Keratinocyte (primary cell): ENCODE data around the gene FASTKD1. TPM values are rescaled to one million over a fixed set of nuclear protein-coding genes. Genes with fewer than 3 reads are reported as not detected.
"Not testable (repeated sequence)": the region's sequence is repeated elsewhere in the genome, so short reads cannot be mapped to it uniquely, and the experiment has no call there.

ENCODE experiments used
- DNase-seq: peaks from one replicate; pipeline ENCODE4 v3.0.0-alpha.2; 2011; ENCODE audit warnings: low read depth, missing footprints, low spot score
- FAIRE-seq: peaks from 2 replicates; lab custom pipeline; 2011; peaks lifted over from hg19 to GRCh38; lab: Jason Lieb, UNC
- H2AFZ ChIP-seq: 2 replicates; pipeline ENCODE4 v1.6.0; 2012; ENCODE audit warnings: low read length, control low read depth, inconsistent platforms; ENCODE audit not compliant: control insufficient read depth
- H3K27ac ChIP-seq: 2 replicates; pipeline ENCODE4 v1.5.1; 2011; ENCODE audit warnings: low read length; ENCODE audit not compliant: control insufficient read depth, insufficient read depth
- H3K27me3 ChIP-seq: 3 replicates; pipeline ENCODE4 v1.6.0; 2011; ENCODE audit warnings: low read length; ENCODE audit not compliant: control insufficient read depth, insufficient read depth; ENCODE audit errors: extremely low read depth
- H3K36me3 ChIP-seq, 2 experiments: 2 replicates in 1 of 2; 3 replicates in 1 of 2; pipeline ENCODE4 v1.5.1; 2011; ENCODE audit warnings: low read length in 2 of 2, mild to moderate bottlenecking in 1 of 2; ENCODE audit not compliant: control insufficient read depth in 2 of 2, insufficient read depth in 2 of 2; ENCODE audit errors: extremely low read depth in 1 of 2
- H3K4me1 ChIP-seq: 3 replicates; pipeline ENCODE4 v1.5.1; 2011; ENCODE audit warnings: low read length; ENCODE audit not compliant: control insufficient read depth, insufficient read depth; ENCODE audit errors: extremely low read depth
- H3K4me2 ChIP-seq: 3 replicates; pipeline ENCODE4 v1.6.0; 2011; ENCODE audit warnings: low read depth, low read length; ENCODE audit not compliant: control insufficient read depth, insufficient read depth; ENCODE audit errors: extremely low read depth
- H3K4me3 ChIP-seq, 3 experiments: fragments of 200-600 bp in 1 of 3; sonication (generic) in 1 of 3; 2 replicates in 2 of 3; 3 replicates in 1 of 3; pipeline ENCODE4 v1.5.1; 2011 to 2016; ENCODE audit warnings: low read length in 3 of 3, mild to moderate bottlenecking in 3 of 3, control low read depth in 2 of 3, inconsistent platforms in 1 of 3, low read depth in 1 of 3, mixed read lengths in 1 of 3, mixed run types in 1 of 3, moderate library complexity in 1 of 3; ENCODE audit not compliant: control insufficient read depth in 2 of 3, insufficient read depth in 2 of 3; ENCODE audit errors: extremely low read depth in 1 of 3
- H3K79me2 ChIP-seq: 2 replicates; pipeline ENCODE4 v1.6.0; 2012; ENCODE audit warnings: low read length; ENCODE audit not compliant: control insufficient read depth, insufficient read depth
- H3K9ac ChIP-seq: 3 replicates; pipeline ENCODE4 v1.6.0; 2011; ENCODE audit warnings: low read length; ENCODE audit not compliant: control insufficient read depth, insufficient read depth; ENCODE audit errors: extremely low read depth
- H3K9me1 ChIP-seq: 3 replicates; pipeline ENCODE4 v1.6.0; 2011; ENCODE audit warnings: low read length; ENCODE audit not compliant: control insufficient read depth, insufficient read depth; ENCODE audit errors: extremely low read depth
- H3K9me3 ChIP-seq: 2 replicates; pipeline ENCODE4 v1.5.1; 2012; ENCODE audit warnings: low read depth, low read length; ENCODE audit not compliant: control insufficient read depth
- H4K20me1 ChIP-seq: 3 replicates; pipeline ENCODE4 v1.6.0; 2011; ENCODE audit warnings: low read length; ENCODE audit not compliant: control insufficient read depth, insufficient read depth; ENCODE audit errors: extremely low read depth
- EZH2 ChIP-seq: IDR thresholded peaks from one replicate; pipeline ENCODE4 v1.6.1; 2012; ENCODE audit warnings: inconsistent platforms, mild to moderate bottlenecking, low read length, moderate library complexity
- dilution Hi-C: fragments of 300-500 bp; cut with MboI; formaldehyde crosslinking; loops from one replicate; pipeline ENCODE4 v1.7.0; 2020; ENCODE audit warnings: low sequenced_read_pairs; ENCODE audit not compliant: extremely low pct_ligation_motif_present
- polyA plus RNA-seq, 5 experiments: library from polyadenylated mRNA; depleted of rRNA in 3 of 5; stranded (reverse) in 3 of 5; stranded (forward) in 1 of 5; unstranded in 1 of 5; fragments of >200 nt; gene quantifications; 1 replicate in 1 of 5; 2 replicates in 3 of 5; 3 replicates in 1 of 5; pipeline versions ENCODE4 v1.2.1 to v1.2.3, GENCODE V29; 2011 to 2012; ENCODE audit warnings: missing spikeins in 2 of 5, low read depth in 1 of 5, low replicate concordance in 1 of 5
- TF ChIP-seq, protein P1 (sequence below), 3 experiments: IDR thresholded peaks in 1 of 3; conservative IDR thresholded peaks in 1 of 3; optimal IDR thresholded peaks in 1 of 3; 2 replicates in 2 of 3; 3 replicates in 1 of 3; pipeline versions ENCODE3 to v1.5.1; 2011; ENCODE audit warnings: low read length in 3 of 3, mild to moderate bottlenecking in 3 of 3, moderate library complexity in 2 of 3, control low read depth in 1 of 3, inconsistent platforms in 1 of 3; ENCODE audit not compliant: insufficient read depth in 2 of 3; ENCODE audit errors: extremely low read depth in 1 of 3

FASTKD1 gene
- polyA plus RNA-seq, 1 donor (not counting 4 experiments of a cell fraction or from before 2014, with no cell fraction given) = 41.7 TPM

DNA sequence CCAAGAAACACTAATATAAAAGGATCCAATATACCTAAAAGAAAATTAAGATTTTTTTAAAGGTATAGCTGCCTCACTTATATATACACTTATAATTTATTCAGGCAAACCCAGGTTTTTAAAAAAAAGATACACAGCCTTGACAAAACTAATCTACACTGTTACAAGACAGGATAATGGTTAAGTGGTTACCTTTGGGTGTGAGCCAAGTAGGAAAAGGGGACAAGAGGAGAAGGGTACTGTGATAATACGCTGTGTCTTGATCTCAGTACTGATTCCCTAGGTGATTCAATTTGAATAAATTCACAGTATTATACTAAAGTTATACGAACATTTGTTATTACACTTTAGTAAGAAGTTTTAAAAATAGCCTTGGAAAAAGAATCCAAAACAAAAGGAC is 33.5 kb downstream of the FASTKD1 start:
- Histone ChIP-seq H3K4me2 (no peak overlapping the region), H3K9ac (no peak overlapping the region), H4K20me1 (no peaks in the 10 kb centered on the region), H3K4me1 (no peaks in the 10 kb centered on the region), H3K9me1 (no peaks in the 10 kb centered on the region), H3K79me2 (no peaks in the 10 kb centered on the region), H3K36me3 (peaks cover 2 to 5% of the 10 kb centered on the region in 2 experiments), H3K9me3 (no peaks in the 10 kb centered on the region), H3K27me3 (no peaks in the 10 kb centered on the region), H3K27ac (no peak overlapping the region), H3K4me3 (no peak overlapping the region), H2AFZ (no peak overlapping the region)
- TF ChIP-seq, protein P1, sequence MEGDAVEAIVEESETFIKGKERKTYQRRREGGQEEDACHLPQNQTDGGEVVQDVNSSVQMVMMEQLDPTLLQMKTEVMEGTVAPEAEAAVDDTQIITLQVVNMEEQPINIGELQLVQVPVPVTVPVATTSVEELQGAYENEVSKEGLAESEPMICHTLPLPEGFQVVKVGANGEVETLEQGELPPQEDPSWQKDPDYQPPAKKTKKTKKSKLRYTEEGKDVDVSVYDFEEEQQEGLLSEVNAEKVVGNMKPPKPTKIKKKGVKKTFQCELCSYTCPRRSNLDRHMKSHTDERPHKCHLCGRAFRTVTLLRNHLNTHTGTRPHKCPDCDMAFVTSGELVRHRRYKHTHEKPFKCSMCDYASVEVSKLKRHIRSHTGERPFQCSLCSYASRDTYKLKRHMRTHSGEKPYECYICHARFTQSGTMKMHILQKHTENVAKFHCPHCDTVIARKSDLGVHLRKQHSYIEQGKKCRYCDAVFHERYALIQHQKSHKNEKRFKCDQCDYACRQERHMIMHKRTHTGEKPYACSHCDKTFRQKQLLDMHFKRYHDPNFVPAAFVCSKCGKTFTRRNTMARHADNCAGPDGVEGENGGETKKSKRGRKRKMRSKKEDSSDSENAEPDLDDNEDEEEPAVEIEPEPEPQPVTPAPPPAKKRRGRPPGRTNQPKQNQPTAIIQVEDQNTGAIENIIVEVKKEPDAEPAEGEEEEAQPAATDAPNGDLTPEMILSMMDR (optimal IDR thresholded peaks at IDR 0.05 in 1 of 3, IDR thresholded peaks at IDR 0.05 in 1 of 3, conservative IDR thresholded peaks at IDR 0.05 in 1 of 3; ENCODE audit: extremely low read depth in 1 of 3, insufficient read depth in 2 of 3, low read length in 3 of 3) = no peak
- TF ChIP-seq EZH2 = no peak
- no peak for FAIRE-seq
- dilution Hi-C loops = no loop called here
- DNase-seq = no peak

DNA sequence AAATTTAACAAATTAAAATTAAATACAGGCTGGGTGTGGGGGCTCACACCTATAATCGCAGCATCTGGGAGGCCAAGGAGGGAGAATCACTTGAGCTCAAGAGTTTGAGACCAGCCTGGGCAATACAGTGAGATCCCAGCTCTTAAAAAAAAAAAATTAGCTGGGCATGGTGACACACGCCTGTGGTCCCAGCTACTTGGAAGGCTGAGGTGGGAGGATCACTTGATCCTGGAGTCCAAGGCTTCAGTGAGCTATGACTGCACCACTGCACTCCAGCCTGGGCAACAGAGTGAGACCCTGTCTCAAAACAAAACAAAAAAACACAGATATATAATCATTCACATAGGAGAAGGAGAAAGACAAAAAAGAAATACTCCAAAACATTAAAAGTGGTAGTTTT is 34.2 kb downstream of the FASTKD1 start:
- H2AFZ ChIP-seq, H3K4me2 ChIP-seq, H3K9me1 ChIP-seq, H3K4me3 ChIP-seq, H4K20me1 ChIP-seq, H3K36me3 ChIP-seq, H3K27me3 ChIP-seq, DNase-seq, H3K9me3 ChIP-seq, H3K9ac ChIP-seq, H3K79me2 ChIP-seq, FAIRE-seq, H3K27ac ChIP-seq, H3K4me1 ChIP-seq, dilution Hi-C loops: not testable (repeated sequence)

DNA sequence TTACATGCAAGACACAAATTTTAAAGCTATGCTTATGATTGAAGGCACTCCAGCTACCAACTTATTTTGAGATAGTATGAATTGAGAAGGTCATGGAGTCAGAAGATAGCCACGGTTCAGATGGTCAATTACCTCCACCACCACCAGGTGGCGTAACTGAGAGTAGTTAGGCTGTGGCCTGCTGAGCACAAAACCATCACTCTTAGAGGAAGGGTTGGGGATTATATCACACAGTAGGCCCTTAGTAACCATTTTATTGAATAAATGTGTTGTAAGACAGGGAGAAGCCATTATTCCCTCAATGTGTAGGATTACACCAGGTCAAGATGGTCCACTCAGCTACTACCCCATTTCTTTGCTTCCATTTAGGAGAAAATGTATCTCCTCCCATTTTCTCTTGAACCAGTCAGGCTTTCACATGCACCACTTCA is 45.4 kb downstream of the FASTKD1 start:
- Histone ChIP-seq H3K9ac (no peak overlapping the region), H3K9me3 (no peaks in the 10 kb centered on the region), H3K4me3 (no peak overlapping the region), H3K27ac (no peak overlapping the region), H3K4me1 (no peaks in the 10 kb centered on the region), H3K36me3 (peaks cover 2 to 3% of the 10 kb centered on the region in 2 experiments), H3K79me2 (no peaks in the 10 kb centered on the region), H2AFZ (no peak overlapping the region), H3K27me3 (no peaks in the 10 kb centered on the region), H4K20me1 (no peaks in the 10 kb centered on the region), H3K4me2 (no peak overlapping the region), H3K9me1 (no peaks in the 10 kb centered on the region)
- dilution Hi-C loops = no loop called here
- FAIRE-seq = peak; percentile 78
- TF ChIP-seq, protein P1 (optimal IDR thresholded peaks at IDR 0.05 in 1 of 3, IDR thresholded peaks at IDR 0.05 in 1 of 3, conservative IDR thresholded peaks at IDR 0.05 in 1 of 3; ENCODE audit: extremely low read depth in 1 of 3, insufficient read depth in 2 of 3, low read length in 3 of 3) = peak; percentile 76 to 95 (median 90)
- TF ChIP-seq EZH2 = no peak
- DNase-seq = peak; percentile 36
